NCI-H2196 treated with DMSO at 0.1 percent for 48 hours (cell line): ENCODE data around the gene ZG16B.

Experiments
- DNase-seq: peaks from one replicate; lab custom pipeline; 2025; ENCODE audit not compliant: unreplicated experiment; lab: John Stamatoyannopoulos, UW

ZG16B gene

GRCh38 chr16:2842340-2843000, 12.4 kb downstream of the ZG16B start:
- DNase-seq, result no peak

- no peak for DNase-seq
These were observed 13.4 kb downstream of the ZG16B start for GRCh38 chr16:2843526-2843925.

- no peak for DNase-seq
These were observed 15.0 kb downstream of the ZG16B start for GRCh38 chr16:2845116-2845515.

- no peak for DNase-seq
These were observed 16.6 kb downstream of the ZG16B start for GRCh38 chr16:2846511-2847310.

GRCh38 chr16:2848933-2849725, 19.0 kb downstream of the ZG16B start:
- no peak for DNase-seq

- no peak for DNase-seq
These were observed 22.1 kb downstream of the ZG16B start for GRCh38 chr16:2852003-2852730.

GRCh38 chr16:2852731-2853507, 22.8 kb downstream of the ZG16B start:
- no peak for DNase-seq

- DNase-seq, result no peak
These were observed 23.5 kb downstream of the ZG16B start for GRCh38 chr16:2853531-2854073.

- no peak for DNase-seq
These were observed 24.7 kb downstream of the ZG16B start for GRCh38 chr16:2854700-2855309.

GRCh38 chr16:2855536-2855935, 25.4 kb downstream of the ZG16B start:
- DNase-seq, result no peak

- DNase-seq, result peak; percentile 51
These were observed 26.1 kb downstream of the ZG16B start for GRCh38 chr16:2856061-2856670.

- DNase-seq, result no peak
These were observed 26.8 kb downstream of the ZG16B start for GRCh38 chr16:2856686-2857450.

- peak; percentile 31 for DNase-seq
These were observed 27.5 kb downstream of the ZG16B start, which contains the start of gene PRSS22 for GRCh38 chr16:2857451-2858244. Gene PRSS22, minus strand, starts transcription at chr16:2858170. Its CDS starts 66 bp downstream, at chr16:2858104.

- peak; percentile 41 for DNase-seq
These were observed 28.3 kb downstream of the ZG16B start for GRCh38 chr16:2858245-2859025.

GRCh38 chr16:2859686-2860265, 29.7 kb downstream of the ZG16B start:
- no peak for DNase-seq

- no peak for DNase-seq
These were observed 30.9 kb downstream of the ZG16B start for GRCh38 chr16:2860826-2861567.
